Gastrocnemius medialis (tissue), 4 donors: ENCODE measurements around the gene ARHGAP25. TPM values are rescaled to one million over a fixed set of nuclear protein-coding genes. Genes with fewer than 3 reads are reported as not detected.

Experiments used
- ATAC-seq, 2 donors: fragments of 150-250 bp; one replicate each; pipeline ENCODE4 v1.9.1; 2016
- DNase-seq, 2 donors: peaks; one replicate each; pipeline ENCODE4 v3.0.0-alpha.2; 2019
- H3K27ac ChIP-seq, 4 donors: fragments of 200-600 bp; sonication (generic); 1 replicate in 1 of 4; 2 replicates in 3 of 4; pipeline ENCODE4 v1.5.1; 2016 to 2018; ENCODE audit warnings: mild to moderate bottlenecking in 2 of 4, moderate library complexity in 1 of 4
- H3K27me3 ChIP-seq, 3 donors: fragments of 200-600 bp; sonication (generic) in 2 of 3; 1 replicate in 1 of 3; 2 replicates in 2 of 3; pipeline versions ENCODE4 v1.5.1 to v1.6.0; 2016 to 2019; ENCODE audit warnings: mild to moderate bottlenecking in 1 of 3, moderate library complexity in 1 of 3
- H3K36me3 ChIP-seq, 2 donors: fragments of 200-600 bp; sonication (generic) in 1 of 2; one replicate each; pipeline ENCODE4 v1.5.1; 2017 to 2018
- H3K4me1 ChIP-seq, 2 donors: fragments of 200-600 bp; sonication (generic) in 1 of 2; one replicate each; pipeline ENCODE4 v1.5.1; 2016 to 2017; ENCODE audit warnings: mild to moderate bottlenecking in 2 of 2
- H3K4me3 ChIP-seq, 4 donors: fragments of 200-600 bp; sonication (generic) in 3 of 4; 1 replicate in 1 of 4; 2 replicates in 3 of 4; pipeline ENCODE4 v1.5.1; 2016 to 2019; ENCODE audit warnings: mild to moderate bottlenecking in 2 of 4
- H3K9me3 ChIP-seq, 3 donors: fragments of 200-600 bp; sonication (generic) in 2 of 3; 1 replicate in 1 of 3; 2 replicates in 2 of 3; pipeline ENCODE4 v1.5.1; 2016 to 2019
- CTCF ChIP-seq, 5 experiments: fragments of 450-650 bp in 3 of 5; fragments of 200-600 bp in 2 of 5; sonication (generic) in 2 of 5; IDR thresholded peaks in 4 of 5; conservative IDR thresholded peaks in 1 of 5; 1 replicate in 4 of 5; 2 replicates in 1 of 5; pipeline ENCODE4 v1.5.1; 2016 to 2019; ENCODE audit warnings: antibody characterized with exemption in 5 of 5, mild to moderate bottlenecking in 3 of 5, moderate library complexity in 3 of 5
- POLR2A ChIP-seq, 2 donors: fragments of 450-650 bp; IDR thresholded peaks; one replicate each; pipeline ENCODE4 v1.6.1; 2017; ENCODE audit warnings: antibody characterized with exemption in 2 of 2, mild to moderate bottlenecking in 2 of 2, moderate library complexity in 2 of 2
- in situ Hi-C, 4 donors: fragments of 200-750 bp; cut with MboI; loops; one replicate each; pipeline versions ENCODE4 v1.15.0 to v1.8.0; 2017; ENCODE audit warnings: low sequenced_read_pairs in 4 of 4
- intact Hi-C: fragments of 100-400 bp; cut with DNase I; formaldehyde crosslinking; loops from one replicate; pipeline ENCODE4 v1.15.1; 2023; ENCODE audit warnings: low total_unique reads
- total RNA-seq, 4 donors: library from RNA; depleted of rRNA; stranded (reverse); fragments of >200 nt; gene quantifications; one replicate each; pipeline versions ENCODE4 v1.1.0 to v1.2.3, GENCODE V29; 2016

Gene ARHGAP25
- total RNA-seq, 4 donors from 2014 or later = 1.9 to 6.8 (median 3.0) TPM

DNA sequence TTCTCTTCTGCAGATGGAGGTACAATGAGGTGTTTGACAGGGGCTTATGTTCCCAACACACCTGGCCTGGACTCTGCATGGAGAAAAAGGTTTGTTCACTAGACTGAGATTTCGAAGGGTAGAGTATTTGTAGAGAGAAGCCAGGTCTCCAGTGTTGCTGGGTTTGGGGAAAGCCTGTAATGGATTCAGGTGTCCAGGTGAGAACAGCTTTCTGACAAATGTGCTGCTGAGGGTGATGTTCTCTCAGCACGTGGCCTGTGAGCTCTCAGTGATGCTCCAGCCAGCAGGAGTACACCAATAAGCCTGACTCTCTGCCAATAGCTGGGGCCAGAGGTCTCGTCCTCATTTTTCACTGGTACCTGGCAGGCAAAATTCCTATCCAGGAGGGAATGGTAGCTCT, 43.8 kb upstream of the ARHGAP25 start:
- intact Hi-C loops = no loop called here
- in situ Hi-C loops = no loop called here
- H3K4me1 ChIP-seq = no peaks in the 10 kb centered on the region
- H3K4me3 ChIP-seq = no peak overlapping the region
- H3K27me3 ChIP-seq = no peaks in the 10 kb centered on the region
- DNase-seq (no peak), ATAC-seq (no peak)
- H3K27ac ChIP-seq = no peak overlapping the region
- H3K9me3 ChIP-seq = no peaks in the 10 kb centered on the region
- TF ChIP-seq POLR2A (IDR thresholded peaks at IDR 0.05) (no peak), CTCF (IDR thresholded peaks at IDR 0.05 in 4 of 5, conservative IDR thresholded peaks at IDR 0.05 in 1 of 5) (no peak)
- no peaks in the 10 kb centered on the region for H3K36me3 ChIP-seq

DNA sequence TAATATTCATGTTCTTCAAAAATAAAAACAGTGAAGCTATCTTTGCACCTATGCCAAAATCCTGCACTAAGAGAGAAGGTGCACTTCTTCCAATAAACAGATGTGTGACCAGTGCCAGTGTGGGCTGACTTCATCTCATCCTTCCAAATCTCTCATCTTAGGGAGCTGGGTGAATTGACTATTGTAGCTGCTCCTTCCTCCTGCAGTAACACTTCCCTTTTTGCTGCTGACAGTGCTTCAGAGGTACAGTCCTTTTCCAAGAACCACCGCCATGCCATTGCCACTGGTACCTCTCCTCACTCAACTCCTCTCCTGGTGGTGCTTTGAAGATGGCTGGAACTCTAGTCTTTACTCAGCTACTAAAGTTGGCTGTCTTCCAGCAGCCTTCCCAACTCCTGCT, 42.1 kb upstream of the ARHGAP25 start:
- Histone ChIP-seq H3K9me3 (no peaks in the 10 kb centered on the region), H3K27me3 (no peaks in the 10 kb centered on the region), H3K27ac (no peak overlapping the region), H3K4me3 (no peak overlapping the region), H3K36me3 (no peaks in the 10 kb centered on the region), H3K4me1 (no peaks in the 10 kb centered on the region)
- in situ Hi-C loops = no loop called here
- DNase-seq = no peak
- ATAC-seq = no peak
- TF ChIP-seq POLR2A (IDR thresholded peaks at IDR 0.05) = no peak
- TF ChIP-seq CTCF (IDR thresholded peaks at IDR 0.05 in 4 of 5, conservative IDR thresholded peaks at IDR 0.05 in 1 of 5) = no peak
- intact Hi-C loops = no loop called here

GRCh38 chr2:68693951-68694350, 40.7 kb upstream of the ARHGAP25 start:
- ATAC-seq (no peak), DNase-seq (no peak)
- TF ChIP-seq POLR2A (IDR thresholded peaks at IDR 0.05) = no peak
- no peak for TF ChIP-seq CTCF (IDR thresholded peaks at IDR 0.05 in 4 of 5, conservative IDR thresholded peaks at IDR 0.05 in 1 of 5)
- no peak overlapping the region for H3K27ac ChIP-seq
- H3K27me3 ChIP-seq = no peaks in the 10 kb centered on the region
- in situ Hi-C loops (no loop called here), intact Hi-C loops (no loop called here)
- H3K9me3 ChIP-seq = no peaks in the 10 kb centered on the region
- no peaks in the 10 kb centered on the region for H3K36me3 ChIP-seq
- no peaks in the 10 kb centered on the region for H3K4me1 ChIP-seq
- H3K4me3 ChIP-seq = no peak overlapping the region

- no peak for TF ChIP-seq POLR2A (IDR thresholded peaks at IDR 0.05)
- TF ChIP-seq CTCF (IDR thresholded peaks at IDR 0.05 in 4 of 5, conservative IDR thresholded peaks at IDR 0.05 in 1 of 5) = no peak
- Histone ChIP-seq H3K9me3 (no peaks in the 10 kb centered on the region), H3K4me3 (no peak overlapping the region), H3K4me1 (no peaks in the 10 kb centered on the region), H3K27me3 (no peaks in the 10 kb centered on the region), H3K36me3 (no peaks in the 10 kb centered on the region), H3K27ac (no peak overlapping the region)
- DNase-seq (no peak), ATAC-seq (no peak)
- in situ Hi-C loops = no loop called here
- intact Hi-C loops = no loop called here
Observed at GRCh38 chr2:68695971-68696370, 38.6 kb upstream of the ARHGAP25 start.

DNA sequence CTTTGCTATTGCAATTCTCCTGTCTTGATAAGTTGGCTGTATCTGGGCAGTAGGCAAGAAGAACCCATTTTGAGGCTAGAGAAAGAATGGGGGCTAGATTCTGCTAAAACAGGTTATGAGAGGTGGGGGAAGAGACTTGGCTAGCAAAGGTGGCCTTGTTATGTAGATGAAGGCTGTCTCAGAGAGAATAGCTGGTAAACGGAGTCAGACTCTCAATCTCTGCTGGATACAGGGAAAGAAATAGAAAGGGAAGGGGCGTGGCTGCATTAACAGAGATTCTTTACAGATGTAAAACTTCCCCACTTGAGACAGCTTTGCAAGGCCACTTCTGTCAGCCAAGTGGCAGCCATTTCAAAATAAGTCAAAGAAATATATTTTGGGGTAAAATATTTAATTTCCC, 38.1 kb upstream of the ARHGAP25 start:
- TF ChIP-seq POLR2A (IDR thresholded peaks at IDR 0.05) (no peak), CTCF (IDR thresholded peaks at IDR 0.05 in 4 of 5, conservative IDR thresholded peaks at IDR 0.05 in 1 of 5) (no peak)
- in situ Hi-C loops (no loop called here), intact Hi-C loops (no loop called here)
- Histone ChIP-seq H3K4me3 (no peak overlapping the region), H3K4me1 (no peaks in the 10 kb centered on the region), H3K36me3 (no peaks in the 10 kb centered on the region), H3K9me3 (no peaks in the 10 kb centered on the region), H3K27me3 (no peaks in the 10 kb centered on the region), H3K27ac (no peak overlapping the region)
- ATAC-seq = no peak
- DNase-seq = no peak
